Activated T-cell treated with anti-CD3 and anti-CD28 coated beads for 4 hours (primary cell): ENCODE measurements around the gene CCDC181.
A peak's percentile ranks its signal among the peaks of the same experiment; 100 is the strongest.
"Not testable (repeated sequence)": the region's sequence is repeated elsewhere in the genome, so short reads cannot be mapped to it uniquely, and the experiment has no call there.

Experiments
- DNase-seq: peaks from one replicate; pipeline ENCODE4 v3.0.0-alpha.2; 2020

The CCDC181 gene

DNA sequence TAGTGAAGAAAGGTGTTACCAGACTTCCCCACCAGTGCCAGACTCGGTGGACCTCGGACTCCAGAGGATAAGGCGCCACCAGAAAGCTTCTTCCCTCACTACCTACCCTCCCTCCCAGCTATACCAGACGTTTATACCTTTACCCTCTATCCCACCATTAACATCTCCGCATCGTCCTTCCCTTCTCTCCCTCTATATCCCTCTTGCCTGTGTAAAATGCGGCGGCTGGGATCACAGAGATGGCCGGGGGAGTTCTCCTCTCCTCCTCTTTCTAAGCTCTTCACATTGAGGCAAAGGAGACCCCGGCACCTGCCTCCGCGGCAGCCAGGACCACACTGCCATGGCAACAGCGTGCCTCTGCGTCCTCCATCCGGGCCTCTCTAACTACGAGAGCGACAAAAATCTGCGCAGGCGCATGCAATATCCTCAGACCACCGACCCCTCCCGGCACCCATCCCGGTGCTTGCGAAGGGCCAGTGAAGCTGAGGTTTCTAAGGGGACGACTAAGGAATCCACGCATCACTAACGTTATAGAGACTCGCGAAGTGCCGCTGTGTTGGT is at the start of gene CCDC181:
CCDC181 (minus strand) TSS at position 394 of the 561 bp plus-strand sequence. CDS start 2,547 bp downstream, outside the sequence.
- peak; percentile 16 for DNase-seq

DNA sequence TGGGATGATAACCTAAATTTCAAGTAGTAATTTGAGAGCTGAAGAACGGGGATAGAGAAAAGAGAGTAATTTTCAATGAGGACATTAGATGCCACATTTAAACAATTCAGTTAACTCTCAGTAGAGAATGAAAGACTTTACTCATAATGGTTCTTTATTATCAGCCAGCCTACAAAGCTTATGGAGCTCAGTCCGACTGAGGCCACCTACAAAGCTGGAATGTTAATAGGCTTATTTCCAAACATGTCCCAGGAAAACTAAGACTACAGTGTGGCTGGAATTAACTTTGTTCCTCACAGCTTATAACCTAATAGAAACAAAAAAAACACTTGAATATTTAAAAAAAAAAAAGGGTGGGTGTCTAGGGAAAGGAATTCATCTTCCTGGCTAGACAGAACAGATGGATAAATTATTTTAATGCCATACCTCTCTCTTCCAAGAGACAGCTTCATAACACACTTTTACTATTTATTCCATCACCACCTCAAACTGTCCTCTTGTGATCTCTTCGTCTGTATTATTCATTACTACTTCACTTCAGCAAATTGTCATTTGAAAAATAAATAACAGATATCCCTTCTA is 48.6 kb upstream of the CCDC181 start:
- DNase-seq: no peak

DNA sequence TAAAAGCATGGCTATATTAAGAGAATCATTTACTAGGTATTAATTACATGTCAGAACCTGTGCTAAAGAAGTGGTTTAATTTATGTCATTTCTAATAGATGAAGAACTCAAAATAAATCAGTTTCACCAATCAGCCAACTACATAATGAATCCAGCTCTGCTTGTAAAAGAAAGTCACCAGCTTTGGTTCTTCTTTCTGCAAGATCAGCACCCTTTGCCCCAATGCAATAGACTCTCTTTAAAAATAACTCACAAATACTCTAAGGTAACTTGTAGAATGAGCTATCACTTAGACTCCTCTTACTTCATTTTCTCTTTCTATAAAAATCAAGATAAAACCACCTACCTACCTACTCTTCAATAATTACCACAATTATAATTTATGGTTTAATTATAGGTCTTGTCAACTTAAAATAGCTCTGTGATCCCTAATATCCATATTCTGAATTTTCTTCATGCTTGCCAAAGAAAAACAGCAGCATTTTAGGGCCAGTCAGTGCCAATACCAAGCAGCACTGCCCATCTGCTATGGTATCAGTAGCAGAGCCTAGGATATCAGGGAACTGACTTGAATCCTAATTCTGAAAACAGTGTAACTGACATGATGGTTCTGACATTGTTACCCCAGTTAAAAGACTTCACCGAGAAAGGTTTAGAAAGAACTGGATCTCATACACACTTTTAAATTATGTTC is 47.2 kb upstream of the CCDC181 start:
- DNase-seq: no peak

DNA sequence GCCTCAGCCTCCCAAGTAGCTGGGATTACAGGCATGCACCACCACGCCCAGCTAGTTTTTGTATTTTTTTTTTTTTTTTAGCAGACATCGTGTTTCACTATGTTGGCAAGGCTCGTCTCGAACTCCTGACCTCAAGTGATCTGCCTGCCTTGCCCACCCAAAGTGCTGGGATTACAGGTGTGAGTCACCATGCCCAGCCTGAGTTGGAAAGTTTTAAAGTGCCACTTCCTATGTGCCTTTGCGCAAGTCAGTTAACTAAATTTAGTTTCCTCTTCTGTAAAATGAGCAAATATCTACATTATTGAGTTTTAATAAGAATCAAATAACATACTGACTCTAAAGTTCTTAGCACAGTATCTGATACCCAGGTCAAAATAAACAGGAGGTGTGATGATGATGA is 46.1 kb upstream of the CCDC181 start:
- DNase-seq: no peak

DNA sequence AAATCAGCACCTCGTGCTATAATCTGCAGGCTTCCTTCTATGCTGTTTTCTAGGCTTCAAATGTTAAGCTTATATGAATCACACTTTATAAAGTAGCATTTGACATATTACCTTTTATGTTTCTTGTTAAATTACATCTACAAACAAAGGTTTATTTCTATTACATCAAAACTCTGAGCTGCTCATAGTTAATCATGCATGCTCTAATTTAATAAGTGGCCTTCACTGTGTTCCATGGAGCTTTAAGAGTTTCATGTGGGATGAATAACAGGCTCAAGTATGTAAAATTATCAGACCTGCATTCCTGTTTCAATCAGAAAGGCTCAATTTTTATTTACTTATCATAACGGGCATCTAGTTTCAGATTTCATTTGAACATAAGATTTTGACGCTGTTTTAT is 45.5 kb upstream of the CCDC181 start:
- DNase-seq: no peak

DNA sequence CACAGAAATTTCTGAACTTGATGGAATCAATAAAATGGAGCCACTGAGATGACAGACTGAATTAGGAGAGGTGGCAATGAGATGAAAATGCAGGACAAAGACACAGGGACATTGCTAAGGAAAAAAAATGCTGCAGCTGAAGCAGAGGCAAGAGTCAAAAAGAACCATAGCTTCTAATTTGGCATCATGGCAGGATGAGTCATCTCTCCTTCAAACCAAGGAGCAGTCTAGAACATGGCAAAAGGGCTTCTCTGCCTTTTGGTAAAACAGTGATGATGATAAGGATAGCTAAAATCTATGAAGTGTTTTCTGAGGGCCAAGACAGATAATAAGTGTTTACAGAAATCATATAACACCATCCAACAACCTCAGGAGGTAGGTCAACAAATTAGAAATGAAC is 41.7 kb upstream of the CCDC181 start:
- DNase-seq: no peak

DNA sequence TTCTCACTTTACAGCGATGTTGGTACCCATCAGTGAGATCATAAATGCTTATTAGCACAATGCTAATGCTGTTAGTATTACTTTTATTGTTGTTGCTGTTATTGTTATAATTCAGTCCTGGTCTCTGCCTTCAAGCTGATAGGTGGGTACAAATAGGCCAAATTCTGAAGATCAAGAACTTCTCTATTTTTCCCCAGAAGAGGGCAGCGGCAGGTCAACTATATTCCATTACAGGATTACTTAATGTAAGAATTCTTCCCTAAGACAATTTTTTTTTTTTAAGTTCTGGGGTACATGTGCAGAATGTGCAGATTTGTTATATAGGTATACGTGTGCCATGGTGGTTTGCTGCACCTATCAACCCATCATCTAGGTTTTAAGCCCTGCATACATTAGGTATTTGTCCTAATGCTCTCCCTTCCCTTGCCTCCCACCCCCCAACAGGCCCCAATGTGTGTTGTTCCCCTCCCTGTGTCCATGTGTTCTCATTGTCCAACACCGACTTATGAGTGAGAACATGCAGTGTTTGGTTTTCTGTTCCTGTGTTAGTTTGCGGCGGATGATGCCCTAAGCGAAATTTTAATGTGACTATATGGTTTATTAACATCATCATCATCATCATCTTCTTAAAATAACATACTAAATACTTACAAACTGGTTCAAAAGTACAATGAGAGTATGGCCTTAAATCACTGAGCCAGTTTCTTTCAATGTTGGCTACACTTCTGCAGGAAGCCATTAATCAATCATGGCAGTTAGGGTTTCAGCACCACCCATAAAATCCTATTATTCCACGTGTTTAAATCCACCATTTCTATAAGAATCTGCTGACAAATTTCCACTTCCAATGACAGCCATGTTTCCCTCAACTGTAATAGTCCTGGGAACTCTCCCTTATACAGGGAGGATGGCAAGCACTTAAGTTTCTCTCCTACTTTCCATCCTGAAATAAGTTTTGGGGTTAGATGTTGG is 39.3 kb upstream of the CCDC181 start:
- DNase-seq: peak; percentile 22

DNA sequence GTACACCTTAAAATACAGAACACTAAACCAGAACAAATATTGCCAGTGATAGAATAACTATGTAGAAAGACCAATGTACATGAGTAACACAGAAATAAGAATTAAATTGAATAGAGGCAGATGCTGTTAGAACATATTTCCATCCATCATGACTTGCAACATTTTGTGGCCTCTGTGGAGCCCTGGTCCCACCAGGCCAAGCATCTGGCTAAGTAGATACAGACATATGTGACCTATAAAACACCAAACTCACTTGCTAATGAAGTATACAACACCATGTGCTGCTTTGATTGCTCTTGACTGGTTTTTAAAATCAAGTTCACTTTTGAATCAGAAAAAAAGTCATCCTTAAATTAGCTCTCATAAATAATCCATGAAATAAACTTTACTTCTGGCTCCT is 38.0 kb upstream of the CCDC181 start:
- DNase-seq: no peak

DNA sequence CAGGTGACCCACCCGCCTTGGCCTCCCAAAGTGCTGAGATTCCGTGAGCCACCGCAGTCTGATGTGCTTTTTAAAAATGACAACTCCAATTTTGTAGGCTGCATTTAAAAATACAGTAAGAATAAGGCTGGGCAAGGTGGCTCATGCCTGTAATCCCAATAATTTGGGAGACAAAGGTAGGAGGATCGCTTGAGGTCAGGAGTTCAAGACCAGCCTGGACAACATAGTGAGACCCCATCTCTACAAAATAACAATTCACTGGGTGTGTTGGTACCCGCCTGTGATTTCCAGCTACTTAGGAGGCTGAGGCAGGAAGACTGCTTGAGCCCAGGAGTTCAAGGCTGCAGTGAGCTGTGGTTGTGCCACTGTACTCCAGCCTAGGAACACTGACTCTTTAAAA is 35.1 kb upstream of the CCDC181 start:
- DNase-seq: no peak

DNA sequence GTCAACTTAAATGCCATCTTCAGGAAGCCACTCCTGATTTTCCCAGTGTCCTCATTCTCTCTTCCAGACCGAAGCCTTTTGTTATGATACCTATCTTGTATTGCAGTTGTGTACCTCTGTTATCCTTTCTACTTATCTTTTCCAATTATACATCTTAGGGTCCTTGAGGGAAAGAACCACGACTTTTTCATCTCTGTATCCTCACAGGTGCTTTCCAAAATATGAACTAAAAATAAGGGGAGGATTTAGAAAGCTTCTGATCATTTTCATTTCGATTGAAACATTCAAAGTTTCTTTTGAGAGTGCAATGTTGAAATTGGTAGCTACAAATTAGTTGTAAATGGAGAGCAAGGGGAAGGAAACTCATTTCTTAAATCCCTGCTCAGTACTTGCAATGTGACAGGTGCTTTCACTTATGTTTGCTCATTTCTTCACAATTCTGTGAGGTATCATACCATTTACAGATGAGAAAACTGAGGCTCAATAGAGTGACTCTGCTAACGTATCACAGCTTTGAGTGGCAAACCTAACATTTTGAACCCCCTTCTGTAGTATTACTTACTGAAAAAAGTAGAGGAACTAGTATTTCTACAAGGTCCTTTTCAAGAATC is 34.2 kb upstream of the CCDC181 start:
- DNase-seq: no peak

DNA sequence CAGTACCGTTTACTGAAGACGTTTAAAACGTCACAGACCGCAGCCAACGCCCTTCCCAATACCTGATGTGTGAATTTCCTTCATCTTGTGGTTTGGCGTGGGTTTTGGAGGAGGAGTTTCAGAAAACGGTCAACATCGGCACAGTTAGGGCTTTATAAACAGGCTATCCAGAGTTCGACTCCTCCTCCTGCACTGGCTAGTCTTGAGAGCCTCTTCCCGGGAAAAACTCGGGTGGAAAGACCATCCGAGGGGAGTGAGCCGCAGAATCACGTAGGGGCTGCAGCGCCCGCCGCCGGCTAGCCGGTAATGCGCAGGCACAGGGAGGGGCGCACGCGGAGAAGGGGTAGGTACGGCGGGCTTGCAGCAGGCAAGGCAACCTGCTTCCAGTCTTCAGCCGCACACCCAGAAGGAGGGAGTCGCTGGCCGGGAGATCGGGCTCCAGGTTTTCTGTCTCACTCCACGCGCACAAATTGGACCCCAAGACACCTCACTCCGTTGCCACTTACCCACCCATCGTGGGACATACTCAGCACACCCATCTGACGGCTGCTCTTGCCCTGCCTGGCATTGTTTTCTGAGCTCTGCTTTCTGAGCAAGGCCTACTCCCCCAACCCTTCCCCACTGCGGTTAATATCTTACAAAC is 33.0 kb upstream of the CCDC181 start:
- DNase-seq: no peak

DNA sequence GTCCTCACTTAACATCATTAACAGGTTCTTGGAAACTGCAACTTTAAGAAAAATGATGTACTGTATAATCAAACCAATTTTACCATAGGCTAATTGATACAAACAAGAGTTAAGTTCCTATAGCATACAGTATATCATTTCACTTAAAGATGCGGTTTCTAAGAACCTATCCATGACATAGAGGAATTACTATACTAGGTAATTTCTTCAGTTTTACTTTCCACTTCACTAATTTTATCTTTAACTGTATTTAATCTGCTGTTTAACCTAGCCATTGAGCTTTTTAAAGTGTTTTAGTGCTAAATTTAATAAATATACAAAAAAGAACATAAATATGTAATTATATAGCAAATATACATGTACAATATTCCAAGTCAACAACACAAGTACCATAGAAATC is 30.2 kb upstream of the CCDC181 start:
- no peak for DNase-seq

DNA sequence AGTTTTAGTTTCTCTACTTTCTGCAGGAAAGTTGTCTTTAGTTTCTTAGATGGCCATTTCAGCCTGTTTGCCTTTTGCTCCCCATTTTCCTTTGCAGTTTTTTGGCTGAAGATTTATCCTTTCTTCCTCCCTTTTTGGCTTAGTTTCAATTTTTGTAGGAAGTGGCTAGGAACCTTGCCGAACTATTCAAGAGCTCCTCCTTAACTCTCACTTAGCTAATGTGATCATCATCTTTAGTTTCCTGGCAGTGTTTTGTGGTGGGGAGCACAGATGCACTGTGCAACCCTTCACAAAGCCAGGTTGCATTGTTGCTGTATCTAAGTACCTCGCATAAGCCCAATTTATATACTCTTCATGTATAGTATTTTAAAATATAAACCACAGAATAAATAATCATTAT is 28.8 kb upstream of the CCDC181 start:
- DNase-seq: no peak

DNA sequence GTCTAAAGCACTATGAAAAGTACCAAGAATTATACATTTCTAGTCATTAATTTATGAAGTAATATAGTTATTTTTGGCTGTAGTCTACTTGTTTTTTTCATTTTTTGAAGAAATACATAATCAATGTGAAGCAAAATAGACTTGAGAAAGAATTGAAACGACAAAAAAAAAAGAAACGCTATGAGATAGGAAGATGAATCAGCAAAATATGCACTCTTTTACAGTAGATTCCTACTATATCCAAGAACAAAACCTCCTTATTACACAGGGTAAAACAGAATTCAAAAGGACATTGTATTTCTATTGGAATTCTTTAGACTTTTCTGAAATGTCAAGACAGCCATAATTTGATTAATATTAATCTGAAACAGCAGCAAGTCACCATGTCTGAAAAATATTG is 25.6 kb upstream of the CCDC181 start:
- DNase-seq: no peak

DNA sequence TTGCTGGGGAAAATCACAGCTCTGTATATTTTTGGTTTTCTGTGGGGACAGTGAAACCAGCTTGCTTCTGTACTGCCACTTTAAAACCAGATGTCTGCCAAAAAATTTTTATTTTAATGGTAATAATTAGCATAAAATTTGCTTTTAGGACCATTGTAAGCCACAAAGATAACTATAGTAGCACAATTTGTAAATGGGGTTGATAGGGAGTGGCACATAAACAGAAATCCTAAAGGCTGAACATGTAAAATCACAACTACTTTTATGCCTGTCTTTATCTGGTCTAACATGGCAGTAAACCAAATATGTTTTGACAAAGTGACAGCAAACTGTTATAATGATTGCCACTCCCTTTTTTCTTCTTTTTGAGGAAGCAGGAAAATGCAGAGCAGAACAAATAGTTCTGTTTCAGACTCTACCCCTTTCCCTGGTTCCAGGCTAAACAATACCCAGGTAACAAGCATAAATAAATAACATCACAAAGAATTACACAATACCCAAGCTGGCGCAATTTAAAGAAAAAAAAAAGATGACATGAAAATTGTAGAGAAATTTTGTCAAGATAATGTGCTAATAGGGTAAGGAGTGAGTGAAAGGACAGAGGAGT is 24.0 kb upstream of the CCDC181 start:
- DNase-seq: no peak

DNA sequence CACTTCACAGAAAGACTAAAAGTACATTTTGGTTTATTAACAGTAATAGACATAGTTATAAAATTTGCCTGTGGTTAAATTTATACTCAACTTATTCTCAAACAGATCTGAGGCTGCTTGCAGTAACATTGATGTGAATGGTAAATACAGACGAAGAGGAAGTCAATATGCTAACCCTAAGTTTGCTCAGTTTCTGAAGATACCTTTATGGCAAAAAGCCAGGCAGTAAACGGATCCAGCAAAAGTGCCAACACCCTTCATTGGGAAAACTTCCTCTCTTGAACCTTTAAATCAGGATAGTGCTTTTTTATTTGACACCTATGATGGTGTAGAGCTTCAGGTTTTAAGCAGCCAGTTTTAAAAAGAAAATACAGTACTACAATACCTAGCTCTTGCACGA is 16.6 kb upstream of the CCDC181 start:
- DNase-seq: no peak

DNA sequence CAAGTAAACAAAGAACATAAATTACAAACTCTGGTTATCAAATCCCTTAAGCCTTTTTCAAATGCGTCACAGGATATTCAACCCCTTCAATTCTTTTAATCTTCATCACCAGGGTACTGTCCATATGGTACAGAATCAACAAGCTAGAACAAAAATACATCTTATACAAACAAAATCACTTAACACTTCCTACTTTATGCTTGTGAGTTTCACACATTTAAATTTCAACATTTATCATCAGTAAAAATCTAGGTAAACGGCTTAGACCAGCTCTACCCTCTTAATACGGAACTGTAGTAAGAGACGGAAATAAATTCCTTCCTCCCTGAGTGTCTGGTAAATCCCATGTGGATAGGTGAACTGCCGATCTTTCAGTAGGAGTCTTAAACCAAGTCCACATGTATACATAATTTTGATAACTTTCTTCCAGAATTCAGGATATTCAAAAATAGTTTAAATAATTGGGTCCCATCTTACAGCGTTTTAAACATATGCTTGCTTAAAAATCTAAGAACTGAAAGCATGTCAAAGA is 1.0 kb downstream of the CCDC181 start:
- DNase-seq: no peak

DNA sequence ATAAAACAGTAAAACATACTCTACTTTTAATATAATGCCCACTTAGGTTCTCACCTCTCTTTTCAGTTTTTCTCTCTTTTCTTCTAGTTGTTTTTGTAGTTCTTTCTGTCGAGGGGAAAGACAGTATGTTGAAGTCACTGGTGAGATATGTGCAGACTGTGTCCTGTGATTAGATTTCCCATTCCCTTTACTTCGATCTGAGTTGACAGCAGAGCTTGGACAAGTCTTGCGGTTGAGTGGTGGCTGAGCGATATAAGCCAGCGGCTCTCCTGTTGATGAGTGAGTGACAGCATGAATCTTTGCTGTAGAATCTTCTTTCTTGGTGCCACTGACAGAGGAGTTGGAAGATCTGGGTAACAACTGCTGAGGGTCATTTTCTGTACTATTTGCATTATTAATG is 6.0 kb downstream of the CCDC181 start:
- no peak for DNase-seq

DNA sequence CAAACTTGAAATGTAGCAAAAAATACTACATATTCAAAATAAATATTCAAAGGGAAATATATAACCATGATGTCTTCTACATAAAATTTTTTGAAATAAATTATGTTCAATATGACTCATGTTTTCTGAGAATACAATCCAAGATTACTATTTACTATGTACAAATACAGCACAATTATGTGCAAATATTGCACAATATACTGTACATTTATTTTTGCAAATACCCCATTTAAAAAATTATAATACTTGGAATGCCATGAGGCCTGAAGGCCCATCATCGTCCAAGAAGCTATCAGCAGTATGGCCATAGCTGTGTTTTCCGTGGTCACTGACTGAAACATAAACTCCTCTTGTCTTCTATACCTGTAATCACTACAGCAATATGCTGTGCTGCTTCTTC is 12.3 kb downstream of the CCDC181 start:
- no peak for DNase-seq

DNA sequence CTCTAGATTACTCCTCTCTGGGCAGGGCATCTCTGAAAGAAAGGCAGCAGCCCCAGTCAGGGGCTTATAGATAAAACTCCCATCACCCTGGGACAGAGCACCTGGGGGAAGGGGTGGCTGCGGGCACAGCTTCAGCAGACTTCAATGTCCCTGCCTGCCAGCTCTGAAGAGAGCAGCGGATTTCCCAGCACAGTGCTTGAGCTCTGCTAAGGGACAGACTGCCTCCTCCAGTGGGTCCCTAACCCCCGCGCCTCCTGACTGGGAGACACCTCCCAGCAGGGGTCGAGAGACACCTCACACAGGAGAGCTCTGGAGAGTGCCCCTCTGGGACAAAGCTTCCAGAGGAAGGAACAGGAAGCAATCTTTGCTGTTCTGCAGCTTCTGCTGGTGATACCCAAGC is 18.9 kb downstream of the CCDC181 start:
- not testable (repeated sequence) for DNase-seq

DNA sequence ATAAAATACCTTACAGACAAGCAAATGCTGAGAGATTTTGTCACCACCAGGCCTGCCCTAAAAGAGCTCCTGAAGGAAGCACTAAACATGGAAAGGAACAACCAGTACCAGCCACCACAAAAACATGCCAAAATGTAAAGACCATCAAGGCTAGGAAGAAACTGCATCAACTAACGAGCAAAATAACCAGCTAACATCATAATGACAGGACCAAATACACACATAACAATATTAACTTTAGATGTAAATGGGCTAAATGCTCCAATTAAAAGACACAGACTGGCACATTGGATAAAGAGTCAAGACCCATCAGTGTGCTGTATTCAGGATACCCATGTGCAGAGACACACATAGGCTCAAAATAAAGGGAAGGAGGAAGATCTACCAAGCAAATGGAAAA is 24.7 kb downstream of the CCDC181 start:
- not testable (repeated sequence) for DNase-seq

DNA sequence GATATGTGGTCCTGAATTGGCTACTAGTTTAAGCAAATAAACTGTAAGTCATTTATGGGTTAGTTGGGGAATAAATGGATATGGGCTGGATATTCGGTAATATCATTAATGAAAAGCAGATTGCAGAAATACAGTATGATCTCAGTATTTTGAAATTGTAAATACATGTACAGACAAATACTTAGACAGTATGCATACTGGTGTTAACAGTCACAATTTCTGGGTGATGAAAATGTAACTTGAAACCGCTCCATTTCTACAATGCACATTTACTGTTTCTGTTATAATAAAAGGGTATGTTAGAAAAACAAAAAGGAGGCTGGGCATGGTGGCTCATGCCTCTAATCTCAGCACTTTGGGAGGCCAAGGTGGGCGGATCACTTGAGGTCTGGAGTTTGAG is 31.3 kb downstream of the CCDC181 start:
- DNase-seq: no peak
